Astrocyte of the cerebellum (primary cell): ENCODE data around the gene FXYD6.

Experiments
- DNase-seq: peaks from one replicate; pipeline ENCODE4 v3.0.0-alpha.2; 2011; ENCODE audit warnings: low read depth
- H3K4me3 ChIP-seq: 2 replicates; pipeline ENCODE4 v1.5.1; 2011; ENCODE audit warnings: mild to moderate bottlenecking, low read depth, low read length, moderate library complexity
- in situ Hi-C: cut with HindIII; loops from 2 replicates; pipeline ENCODE4 v1.10.0; 2017; ENCODE audit warnings: low sequenced_read_pairs
- TF ChIP-seq, protein P1 (sequence below): IDR thresholded peaks from 2 replicates; pipeline ENCODE4 v1.5.1; 2012; ENCODE audit warnings: low read length, low read depth, moderate library complexity, mild to moderate bottlenecking; ENCODE audit errors: missing control alignments

FXYD6 gene

DNA sequence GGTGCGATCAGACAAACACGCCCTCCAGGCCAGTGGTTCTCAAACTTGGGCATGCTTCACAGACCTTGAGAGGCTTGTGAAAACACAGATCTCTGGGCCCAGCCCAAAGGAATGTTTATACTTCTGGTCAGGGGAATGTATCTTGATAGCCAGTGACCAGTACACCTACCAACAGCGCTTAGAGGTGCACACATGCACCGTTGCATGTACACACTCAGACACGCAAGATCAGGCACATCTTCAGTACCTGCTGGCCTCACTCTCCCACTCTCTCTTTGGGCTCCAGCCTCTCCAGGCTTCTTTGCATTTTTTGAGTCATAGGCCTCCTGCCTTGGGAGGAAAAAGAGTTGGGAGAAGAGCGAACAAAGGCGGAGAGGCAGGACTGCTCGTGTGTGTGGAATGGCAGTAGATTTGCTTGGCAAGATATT, 11.7 kb upstream of the FXYD6 start:
- DNase-seq = no peak
- in situ Hi-C loops = no loop called here
- no peak overlapping the region for H3K4me3 ChIP-seq
- TF ChIP-seq, protein P1, sequence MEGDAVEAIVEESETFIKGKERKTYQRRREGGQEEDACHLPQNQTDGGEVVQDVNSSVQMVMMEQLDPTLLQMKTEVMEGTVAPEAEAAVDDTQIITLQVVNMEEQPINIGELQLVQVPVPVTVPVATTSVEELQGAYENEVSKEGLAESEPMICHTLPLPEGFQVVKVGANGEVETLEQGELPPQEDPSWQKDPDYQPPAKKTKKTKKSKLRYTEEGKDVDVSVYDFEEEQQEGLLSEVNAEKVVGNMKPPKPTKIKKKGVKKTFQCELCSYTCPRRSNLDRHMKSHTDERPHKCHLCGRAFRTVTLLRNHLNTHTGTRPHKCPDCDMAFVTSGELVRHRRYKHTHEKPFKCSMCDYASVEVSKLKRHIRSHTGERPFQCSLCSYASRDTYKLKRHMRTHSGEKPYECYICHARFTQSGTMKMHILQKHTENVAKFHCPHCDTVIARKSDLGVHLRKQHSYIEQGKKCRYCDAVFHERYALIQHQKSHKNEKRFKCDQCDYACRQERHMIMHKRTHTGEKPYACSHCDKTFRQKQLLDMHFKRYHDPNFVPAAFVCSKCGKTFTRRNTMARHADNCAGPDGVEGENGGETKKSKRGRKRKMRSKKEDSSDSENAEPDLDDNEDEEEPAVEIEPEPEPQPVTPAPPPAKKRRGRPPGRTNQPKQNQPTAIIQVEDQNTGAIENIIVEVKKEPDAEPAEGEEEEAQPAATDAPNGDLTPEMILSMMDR = no peak

DNA sequence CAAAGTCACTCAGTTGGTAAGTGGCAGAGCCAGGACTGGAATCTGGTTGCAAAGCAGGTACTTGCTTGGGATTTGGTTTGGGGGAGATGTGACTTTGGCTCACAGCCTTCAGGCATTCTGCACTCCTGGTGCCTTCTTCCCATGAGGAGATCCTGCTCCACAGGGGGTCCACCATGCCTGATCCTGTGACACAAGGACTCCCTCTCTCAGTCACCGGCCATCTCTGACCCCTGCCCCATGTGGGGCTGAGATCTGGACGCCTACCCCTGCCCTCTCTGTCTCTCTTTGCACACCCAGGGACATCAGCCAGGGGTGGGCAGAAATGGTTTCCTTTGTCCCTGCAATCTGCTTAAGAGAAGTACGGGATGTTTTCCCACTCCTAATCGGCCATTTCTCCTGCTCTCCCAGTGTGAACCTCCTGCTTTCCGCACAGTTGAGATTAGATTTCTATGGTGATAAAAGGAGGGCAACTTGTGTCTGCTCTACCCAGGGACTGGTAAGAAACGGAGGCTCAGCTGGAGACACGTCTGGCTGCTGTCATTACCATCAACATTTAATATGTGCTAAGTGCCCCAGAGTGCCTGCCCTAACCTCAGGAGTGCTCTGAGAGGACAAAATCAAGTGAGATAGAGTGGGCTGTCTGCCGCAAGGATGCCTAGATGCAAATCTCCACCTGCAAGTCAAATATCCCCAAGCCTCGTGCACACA, 11.1 kb upstream of the FXYD6 start:
- no peak for DNase-seq
- TF ChIP-seq, protein P1 = no peak
- in situ Hi-C loops = no loop called here
- H3K4me3 ChIP-seq = no peak overlapping the region

DNA sequence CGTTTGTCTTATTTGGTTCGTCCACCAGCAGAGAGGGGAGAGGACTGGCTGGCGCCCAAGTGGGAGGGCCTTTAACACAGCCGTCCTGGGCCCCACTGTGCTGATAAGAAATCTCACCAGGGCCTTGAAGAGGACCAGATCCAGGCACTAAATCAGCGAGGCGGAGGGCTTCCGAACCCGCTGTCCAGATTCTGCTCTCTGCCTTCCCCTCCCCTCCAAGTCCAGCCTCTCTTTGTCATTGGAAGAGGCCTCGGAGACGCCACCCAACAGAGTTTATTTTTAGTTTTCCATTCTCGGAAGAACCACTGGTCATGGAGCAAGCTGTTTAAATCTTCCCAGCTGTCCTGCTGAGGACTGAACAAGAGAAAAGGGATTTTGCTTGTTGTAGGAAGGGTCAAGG, 9.3 kb upstream of the FXYD6 start:
- H3K4me3 ChIP-seq = no peak overlapping the region
- DNase-seq = no peak

DNA sequence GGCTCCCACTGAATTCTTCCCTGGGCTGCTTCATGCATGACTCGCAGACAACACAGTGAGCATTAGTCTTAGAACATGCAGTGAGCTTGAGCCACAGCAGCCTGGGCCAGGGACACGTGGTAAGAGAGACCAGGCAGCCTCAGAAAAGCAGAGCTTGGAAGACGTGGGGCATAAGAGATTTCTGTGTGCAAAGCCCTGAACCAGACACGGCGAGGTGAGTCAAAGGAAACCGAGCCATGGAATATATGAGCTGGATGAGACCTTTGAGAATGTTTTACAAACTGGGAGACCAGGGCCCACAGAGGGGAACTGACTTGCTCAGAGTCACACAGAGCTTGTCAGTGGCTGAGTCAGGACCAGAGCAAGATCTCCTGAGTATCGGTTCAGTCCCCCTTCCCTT, 8.5 kb upstream of the FXYD6 start:
- no peak for DNase-seq
- TF ChIP-seq, protein P1 = no peak
- in situ Hi-C loops = no loop called here
- H3K4me3 ChIP-seq = no peak overlapping the region

More for the DNA sequence above, 9.3 kb upstream of the FXYD6 start:
- in situ Hi-C loops = no loop called here
- TF ChIP-seq, protein P1 = no peak

DNA sequence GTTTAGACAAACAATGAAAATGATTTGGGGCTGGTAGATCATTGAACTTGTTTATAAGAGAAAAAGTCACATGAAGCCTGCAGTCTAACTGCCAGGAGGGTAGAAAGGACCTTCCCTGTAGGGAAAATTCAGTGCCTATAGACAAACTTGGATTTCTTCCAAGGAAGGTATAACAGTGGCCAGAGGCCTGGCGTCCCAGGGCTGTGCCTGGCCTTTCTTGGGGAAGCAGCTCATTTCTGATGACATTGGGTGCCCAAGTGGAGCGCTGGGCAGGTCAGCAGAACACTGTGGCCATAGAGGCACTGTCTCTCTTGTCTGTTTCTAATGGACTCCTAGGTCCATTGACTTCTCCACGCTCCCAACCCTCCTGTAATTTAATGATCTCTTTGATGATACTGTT, 6.6 kb upstream of the FXYD6 start:
- TF ChIP-seq, protein P1 = no peak
- no peak for DNase-seq
- in situ Hi-C loops = no loop called here
- H3K4me3 ChIP-seq = no peak overlapping the region

DNA sequence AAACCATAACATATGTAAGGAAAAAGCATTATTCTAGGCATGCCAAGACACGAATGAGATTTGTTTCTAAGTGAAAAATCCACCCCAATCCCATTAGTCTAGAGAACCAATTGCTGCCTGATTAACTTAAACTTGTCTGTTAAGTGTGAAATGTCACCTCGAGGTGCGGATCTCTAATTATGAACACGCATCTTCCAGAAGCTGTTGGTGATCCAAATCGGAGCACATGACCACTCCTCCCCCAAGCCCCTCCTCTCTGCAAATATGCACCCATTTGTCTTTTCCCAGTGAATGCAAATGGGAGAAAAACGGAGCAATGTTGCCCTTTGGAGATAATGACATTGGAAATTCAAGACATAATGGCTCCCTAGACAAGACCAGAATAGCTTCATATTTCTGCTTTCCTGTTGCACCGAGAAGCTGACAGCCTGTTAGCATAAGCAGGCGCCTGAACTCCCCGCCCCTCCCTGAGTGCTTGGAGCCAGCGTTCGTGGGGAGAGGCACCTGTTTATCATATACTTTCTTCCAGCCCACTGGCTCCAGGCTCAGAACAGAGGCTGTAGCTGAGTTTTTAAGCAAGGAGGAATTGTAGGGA, 6.0 kb upstream of the FXYD6 start:
- in situ Hi-C loops = no loop called here
- TF ChIP-seq, protein P1 = no peak
- H3K4me3 ChIP-seq = no peak overlapping the region
- no peak for DNase-seq
